Stimulated activated CD8-positive, alpha-beta memory T cell treated with anti-CD3 and anti-CD28 coated beads, Interleukin-12 subunit alpha, Interleukin-12 subunit beta, amount 100 ng/mL, for 1 hour (primary cell): ENCODE results near the gene SLC35G6.
"Not testable (repeated sequence)": the region's sequence is repeated elsewhere in the genome, so short reads cannot be mapped to it uniquely, and the experiment has no call there.

Experiments used
- DNase-seq: peaks from one replicate; pipeline ENCODE4 v3.0.0-alpha.2; 2020; ENCODE audit warnings: low read depth

The SLC35G6 gene

DNA sequence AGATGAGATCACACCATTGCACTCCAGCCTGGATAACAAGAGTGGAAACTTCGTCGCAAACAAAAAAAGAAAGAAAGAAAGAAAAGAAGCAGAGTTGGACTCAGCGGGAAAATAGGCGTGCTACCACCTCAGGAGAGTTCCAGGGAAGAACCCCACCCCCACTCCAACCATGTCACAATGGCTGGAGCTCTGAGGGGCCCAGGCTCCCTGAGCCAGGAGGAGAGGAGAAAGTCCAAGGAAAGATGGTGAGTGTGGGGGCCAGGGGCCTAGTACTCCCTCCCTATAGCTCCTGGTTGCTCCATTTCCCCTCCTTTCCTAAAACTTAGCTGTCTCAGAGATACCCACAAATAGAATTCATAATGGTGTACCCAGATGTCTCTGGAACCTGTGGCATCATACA lies at the start of gene SLC35G6:
SLC35G6 (plus strand) TSS at position 172 of the 400 bp plus-strand sequence; CDS start at position 243, 71 bp downstream.
- DNase-seq = not testable (repeated sequence)

DNA sequence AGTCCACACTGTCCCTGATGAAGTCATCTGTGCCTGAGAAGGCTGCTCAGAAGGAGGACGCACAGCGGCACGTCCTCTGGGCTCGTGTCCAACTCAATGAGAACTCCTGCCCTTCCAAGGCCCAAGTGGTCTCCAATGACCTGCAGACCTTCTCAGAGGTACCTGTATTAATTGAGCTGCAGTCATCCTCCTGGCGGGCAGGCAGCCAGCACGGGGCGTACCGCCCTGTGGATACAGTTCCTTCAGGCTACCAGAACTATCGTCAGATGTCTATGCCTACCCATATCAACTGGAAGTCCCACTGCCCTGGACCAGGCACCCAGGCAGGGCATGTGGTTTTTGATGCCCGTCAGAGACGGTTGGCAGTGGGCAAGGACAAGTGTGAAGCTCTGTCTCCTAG lies 49.0 kb upstream of the SLC35G6 start:
- DNase-seq = no peak

DNA sequence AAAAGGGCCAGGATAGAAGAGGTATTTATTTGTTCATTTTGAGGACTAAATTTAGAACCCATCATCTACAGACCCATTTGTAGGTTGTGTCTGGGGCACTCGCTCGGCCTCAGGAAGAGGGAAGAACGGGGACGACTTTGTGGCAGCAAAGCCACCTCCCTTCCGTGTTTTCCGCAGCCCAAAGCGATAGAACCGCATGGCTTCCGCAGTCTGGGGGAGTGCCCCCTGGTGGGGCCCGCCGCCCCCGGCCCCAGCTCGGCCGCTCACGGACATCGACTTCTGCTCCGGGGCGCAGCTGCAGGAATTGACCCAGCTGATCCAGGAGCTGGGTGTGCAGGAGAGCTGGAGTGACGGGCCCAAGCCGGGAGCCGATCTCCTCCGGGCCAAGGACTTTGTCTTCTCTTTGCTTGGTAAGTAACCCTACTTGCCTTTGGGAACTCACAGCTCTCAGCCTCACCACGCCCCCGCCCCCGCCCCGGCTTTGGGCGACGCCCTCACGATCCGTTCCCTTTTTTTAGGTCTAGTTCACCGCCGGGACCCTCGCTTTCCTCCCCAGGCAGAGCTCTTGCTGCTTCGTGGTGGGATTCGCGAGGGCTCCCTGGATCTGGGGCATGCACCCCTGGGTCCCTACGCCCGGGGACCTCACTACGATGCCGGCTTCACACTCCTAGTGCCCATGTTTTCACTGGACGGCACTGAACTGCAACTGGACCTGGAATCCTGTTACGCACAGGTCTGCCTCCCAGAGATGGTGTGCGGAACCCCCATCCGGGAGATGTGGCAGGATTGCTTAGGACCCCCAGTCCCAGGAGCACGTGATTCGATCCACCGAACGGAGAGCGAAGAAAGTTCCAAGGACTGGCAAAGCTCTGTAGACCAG lies 45.3 kb upstream of the SLC35G6 start:
- DNase-seq = no peak

DNA sequence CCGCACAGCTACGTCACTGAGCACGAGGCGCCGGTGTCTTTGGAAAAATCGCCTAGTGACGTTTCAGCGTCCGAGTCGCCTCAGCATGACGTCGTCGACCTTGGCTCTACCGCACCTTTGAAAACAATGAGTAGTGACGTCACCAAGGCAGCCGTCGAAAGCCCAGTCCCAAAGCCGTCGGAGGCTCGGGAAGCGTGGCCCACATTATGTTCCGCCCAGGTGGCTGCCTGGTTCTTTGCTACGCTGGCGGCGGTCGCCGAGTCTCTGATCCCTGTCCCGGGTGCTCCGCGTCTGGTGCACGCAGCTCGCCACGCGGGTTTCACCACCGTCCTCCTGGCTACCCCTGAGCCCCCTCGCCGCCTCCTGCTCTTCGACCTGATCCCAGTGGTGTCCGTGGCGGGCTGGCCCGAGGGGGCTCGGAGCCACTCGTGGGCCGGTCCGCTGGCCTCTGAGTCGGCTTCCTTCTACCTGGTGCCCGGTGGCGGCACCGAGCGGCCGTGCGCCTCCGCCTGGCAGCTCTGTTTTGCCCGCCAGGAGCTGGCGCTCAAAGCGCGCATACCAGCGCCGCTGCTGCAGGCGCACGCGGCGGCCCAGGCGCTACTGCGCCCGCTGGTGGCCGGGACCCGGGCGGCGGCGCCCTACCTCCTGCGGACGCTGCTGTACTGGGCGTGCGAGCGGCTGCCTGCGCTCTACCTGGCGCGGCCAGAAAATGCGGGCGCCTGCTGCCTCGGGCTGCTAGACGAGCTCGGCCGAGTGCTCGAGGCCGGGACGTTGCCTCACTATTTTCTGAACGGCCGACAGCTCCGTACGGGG lies 44.5 kb upstream of the SLC35G6 start:
- peak; percentile 59 for DNase-seq

DNA sequence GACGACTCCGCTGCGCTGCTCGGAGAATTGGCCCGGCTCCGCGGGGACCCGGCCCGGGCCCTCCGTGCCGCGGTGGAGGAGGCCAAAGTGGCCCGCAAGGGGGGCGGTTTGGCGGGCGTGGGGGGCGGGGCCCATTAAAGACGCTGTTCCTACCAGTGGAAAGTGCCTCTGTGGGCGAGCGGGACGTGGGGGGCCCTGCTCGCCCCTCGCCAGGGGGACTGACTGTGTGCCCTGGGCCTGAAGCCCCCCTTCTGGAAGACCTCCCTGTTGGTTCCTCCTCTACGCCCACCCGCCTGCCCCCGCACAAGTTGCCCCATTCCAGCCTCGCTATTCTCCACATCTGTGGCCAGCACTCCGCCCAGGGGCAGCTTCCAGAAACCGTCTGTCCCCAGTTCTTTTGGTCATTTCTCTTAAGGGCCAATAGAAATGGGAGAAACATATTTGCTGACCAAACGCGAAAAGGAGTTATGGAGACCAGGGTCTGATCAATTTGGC lies 43.8 kb upstream of the SLC35G6 start:
- no peak for DNase-seq

DNA sequence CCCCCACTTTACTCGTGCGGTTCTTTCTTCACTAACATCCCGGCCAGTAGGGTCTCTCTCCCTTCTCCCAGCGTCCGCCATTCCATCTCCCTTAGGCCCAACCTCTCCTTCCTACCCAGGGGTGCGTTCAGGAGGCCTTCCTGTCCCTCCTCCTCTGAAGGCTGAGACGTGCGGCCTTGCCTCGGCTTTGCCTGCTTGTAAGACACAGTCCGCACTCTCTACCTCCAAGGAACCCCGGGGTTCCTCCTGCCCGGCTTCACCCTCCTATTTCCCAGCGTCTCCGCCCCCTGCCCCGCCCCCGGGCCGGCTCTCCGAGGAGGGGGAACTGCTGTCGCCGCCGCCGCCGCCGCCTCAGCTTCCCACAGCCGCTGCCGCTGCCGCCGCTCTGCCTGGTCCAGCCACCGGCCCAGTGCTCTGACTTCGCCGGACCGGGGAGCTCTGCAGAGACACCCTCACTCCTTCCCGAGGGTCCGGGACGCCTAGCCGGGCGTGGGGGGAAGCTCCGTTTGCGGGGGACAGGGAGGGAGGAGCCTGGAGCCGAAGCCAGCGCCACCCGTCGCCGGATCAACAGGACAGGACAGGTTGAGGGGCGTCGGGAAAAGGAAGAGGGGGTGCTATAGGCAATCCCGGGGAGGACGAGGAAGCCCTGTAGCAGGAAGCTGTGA lies 43.2 kb upstream of the SLC35G6 start:
- DNase-seq = no peak

DNA sequence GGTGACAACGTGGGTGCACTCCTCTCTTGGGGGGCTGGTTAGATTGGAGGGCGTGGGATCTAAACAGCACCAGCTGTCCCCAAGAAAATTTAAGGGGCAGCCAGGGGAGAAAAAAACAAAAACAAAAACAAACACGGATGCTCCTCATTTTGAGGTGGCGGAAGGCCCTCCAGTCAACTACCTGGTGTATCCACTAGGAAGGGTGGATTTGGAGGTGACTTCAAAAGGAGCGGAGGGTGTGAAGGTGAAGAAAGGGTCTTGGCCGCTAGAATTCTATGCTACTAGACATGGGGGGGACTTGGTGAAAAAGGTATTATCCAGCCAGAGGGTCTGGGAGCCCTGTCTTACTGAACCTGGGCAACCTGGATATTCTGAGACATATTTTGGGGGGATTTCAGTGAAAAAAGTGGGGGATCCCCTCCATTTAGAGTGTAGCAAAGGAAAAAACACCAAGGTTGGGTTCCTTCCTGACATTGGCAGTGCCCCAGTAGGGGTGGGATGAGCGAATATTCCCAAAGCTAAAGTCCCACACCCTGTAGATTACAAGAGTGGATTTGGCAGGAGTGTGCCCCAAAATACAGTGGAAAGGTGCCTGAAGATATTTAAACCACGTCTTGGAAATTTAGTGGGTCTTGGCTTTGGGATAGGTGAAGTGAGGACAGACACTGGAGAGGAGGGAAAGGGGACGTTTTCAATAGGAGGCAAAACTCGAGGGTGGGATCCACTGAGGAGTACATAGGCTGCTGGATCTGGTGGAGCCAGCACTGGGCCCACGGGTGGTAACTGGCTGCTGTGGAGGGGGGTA lies 42.4 kb upstream of the SLC35G6 start:
- no peak for DNase-seq

DNA sequence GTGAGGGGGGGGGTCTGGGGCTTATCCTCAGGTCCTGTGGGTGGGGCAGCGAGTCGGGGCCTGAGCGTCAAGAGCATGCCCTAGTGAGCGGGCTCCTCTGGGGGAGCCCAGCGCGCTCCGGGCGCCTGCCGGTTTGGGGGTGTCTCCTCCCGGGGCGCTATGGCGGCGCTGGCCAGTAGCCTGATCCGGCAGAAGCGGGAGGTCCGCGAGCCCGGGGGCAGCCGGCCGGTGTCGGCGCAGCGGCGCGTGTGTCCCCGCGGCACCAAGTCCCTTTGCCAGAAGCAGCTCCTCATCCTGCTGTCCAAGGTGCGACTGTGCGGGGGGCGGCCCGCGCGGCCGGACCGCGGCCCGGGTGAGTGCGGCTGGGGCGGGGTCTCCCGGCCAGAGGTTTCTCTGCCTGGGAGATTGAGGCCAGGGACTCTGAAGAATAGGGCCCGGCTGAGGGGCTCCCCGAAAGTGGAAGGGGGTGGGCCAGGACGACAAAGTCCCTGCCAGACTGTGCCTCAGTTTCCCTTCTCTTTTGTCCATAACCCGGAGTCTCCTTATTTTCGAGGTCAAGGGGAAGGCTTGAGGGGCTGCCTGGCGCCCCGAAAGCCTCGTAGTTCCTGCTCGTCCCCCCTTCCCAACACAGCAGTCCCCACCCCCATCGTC lies 41.7 kb upstream of the SLC35G6 start, which contains the start of gene FGF11:
FGF11 (plus strand) TSS at position 51 of the 651 bp plus-strand sequence; CDS start at position 160, 109 bp downstream.
- DNase-seq = no peak

DNA sequence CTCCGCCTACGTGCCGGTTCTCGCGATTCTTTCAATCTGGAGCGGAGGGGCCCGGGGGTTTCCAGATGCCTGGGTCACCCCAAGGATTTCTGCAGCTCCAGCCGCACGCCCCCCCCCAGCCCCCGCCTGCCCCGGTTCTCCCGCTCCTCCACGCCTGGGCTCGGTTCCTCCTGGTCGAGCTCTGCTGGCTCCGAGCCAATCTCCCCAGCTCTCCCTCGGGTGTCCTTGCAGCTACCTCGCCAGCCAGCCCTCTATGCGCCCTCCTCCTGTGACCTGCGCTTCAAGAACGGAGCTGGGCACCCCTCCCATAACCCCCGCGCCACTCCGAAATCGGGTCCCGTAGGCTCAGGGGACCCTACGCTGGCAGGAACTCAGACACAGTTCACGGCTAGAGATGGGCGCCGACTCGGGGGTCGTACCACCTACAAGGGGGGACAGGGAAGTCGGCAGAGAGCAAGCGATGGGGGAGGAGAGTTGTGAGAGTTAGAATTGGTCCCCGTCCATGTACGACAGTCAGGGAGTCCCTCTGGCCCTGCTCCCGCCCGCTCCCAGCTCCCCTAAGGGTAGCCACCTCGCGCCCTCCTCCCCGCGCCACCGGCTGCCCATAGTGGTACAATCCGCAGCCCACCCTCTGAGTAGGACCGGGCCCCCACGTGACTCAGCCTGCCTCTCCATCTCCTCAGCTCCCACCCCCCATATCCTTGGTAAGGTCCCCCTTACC lies 41.0 kb upstream of the SLC35G6 start:
- DNase-seq = no peak

DNA sequence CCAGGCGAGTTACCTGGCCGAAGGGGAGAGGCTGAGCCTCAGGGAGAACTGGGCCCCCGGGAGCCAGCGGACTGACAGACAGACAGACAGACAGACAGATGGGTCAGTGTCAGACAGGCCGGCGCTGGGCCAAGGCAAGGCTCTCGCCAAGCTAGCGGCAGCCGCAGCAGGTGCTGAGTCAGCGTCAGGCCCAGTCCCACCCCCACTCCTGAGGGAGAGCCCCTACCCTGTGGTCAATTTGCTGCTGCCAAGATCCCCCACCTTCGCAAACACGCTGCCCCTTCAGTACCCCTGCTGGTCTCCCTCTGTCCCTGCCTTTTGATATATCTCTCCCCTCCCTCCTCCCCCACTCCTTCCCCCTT lies 40.4 kb upstream of the SLC35G6 start:
- DNase-seq = no peak

DNA sequence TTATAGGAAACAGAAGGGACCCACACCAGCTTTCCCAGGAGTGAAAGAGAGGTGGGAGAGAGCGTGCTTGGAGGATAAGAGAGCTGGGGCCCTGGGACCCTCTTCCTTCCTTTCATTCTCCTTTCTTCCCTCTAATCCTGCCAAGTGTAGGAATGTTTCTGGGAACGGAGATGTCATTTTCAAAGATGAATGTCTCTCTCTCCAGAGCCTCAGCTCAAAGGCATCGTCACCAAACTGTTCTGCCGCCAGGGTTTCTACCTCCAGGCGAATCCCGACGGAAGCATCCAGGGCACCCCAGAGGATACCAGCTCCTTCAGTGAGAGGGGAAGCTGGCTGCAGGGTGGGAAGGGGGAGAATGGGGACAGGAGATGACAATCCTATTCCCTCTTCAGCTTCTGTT lies 40.0 kb upstream of the SLC35G6 start:
- no peak for DNase-seq

DNA sequence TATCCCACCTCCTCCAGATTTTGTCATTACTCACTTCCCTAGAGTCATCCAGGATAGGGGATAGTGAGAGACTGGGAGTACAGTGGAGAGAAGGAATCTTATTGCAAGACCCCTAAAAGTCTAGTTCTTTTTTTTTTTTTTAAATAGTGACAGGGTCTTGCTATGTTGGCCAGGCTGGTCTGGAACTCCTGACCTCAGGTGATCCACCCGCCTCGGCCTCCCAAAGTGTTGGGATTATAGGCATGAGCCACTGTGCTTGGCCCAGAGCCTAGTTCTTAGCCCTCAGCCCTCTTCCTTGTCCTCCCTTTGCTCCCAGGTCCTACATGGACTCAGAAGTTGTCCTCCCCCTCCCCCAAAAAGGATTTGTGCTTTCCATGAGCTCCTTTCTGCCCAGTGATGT lies 39.1 kb upstream of the SLC35G6 start:
- no peak for DNase-seq

DNA sequence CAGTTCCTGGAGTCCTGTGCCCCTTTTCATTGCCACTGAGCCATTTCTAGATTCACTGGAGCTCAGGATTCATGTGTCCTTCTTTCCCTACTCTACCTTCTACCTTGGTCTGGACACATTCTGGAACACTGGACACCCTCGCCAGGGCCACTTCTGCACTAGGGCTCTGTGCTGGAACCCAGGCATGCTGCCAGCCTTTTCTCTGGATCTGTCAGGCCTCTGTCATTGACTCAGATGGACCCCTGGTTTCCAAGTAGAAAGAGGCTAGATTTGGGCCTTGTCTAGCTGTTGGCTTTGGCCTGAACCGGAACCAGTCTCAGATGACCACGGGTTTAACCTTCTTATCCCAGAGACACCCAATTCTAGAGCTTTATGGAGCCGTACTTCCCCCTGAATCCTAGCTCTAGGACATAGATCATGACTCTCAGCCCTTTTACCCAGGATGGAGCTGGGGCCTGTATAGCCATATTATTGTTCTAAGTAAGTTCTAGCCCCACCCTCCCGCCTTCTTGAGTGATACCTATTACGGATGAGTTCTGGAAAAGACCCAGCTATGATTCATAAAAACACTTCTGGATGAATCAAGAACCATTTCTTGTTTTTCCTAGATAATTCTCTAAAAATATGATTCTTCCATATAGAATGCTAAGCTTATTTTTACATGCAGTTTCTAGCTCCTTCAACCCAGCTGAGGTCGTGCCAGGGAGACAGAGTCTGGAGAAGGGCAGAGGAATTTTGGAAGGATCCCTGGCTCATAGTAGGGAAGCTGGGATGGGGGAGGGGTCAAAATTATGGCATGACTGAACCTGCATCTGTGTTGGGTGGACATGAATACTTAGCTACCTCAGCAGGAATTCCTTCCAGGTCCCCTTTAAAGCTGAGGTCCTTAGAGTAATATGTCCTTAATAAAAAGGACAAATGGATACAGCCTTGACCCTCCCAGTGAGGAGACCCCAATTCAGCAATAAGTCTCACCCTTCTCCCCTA lies 37.5 kb upstream of the SLC35G6 start:
- no peak for DNase-seq

DNA sequence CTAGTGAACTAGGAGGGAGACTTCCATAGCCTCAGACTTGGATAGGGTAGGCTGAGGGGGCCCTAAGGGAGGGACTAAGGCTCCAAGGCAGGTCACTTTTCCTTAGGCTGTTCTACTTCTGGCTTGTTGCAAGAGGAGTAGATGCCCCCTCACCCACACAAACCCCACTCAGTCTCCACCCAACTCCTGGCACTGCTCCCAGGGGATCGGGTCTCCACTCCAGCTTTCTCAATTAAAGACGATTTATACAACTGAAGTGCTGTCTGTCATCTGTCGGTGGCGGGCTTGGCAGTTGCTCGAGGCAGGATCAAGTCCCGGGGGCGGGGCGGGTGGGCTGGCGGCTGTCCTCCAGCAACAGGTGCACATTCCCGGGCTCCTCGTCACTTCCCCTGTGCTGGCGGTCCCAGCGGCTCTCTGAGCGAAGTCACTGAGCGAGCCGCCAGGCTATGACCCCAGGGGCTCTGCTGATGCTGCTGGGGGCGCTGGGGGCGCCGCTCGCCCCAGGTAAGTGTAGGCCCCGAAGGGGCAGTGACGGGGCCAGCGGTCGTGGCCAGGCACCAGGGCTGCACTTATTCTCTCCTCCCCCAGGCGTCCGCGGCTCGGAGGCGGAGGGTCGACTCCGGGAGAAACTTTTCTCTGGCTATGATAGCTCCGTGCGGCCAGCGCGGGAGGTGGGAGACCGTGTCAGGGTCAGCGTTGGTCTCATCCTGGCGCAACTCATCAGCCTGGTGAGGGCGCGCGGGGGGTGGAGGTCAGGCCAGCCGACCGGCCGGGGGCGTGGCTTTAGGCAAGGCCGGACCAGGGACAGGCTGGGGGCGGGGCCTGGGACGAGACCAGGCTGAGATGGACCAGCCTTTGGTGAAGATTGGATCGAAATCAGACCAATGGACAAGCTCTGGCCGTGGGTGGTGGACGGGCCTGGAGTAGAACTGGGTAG lies 36.3 kb upstream of the SLC35G6 start, which contains the start of gene CHRNB1:
CHRNB1 (plus strand) TSS at position 380 of the 937 bp plus-strand sequence; CDS start at position 447, 67 bp downstream.
- DNase-seq = no peak

DNA sequence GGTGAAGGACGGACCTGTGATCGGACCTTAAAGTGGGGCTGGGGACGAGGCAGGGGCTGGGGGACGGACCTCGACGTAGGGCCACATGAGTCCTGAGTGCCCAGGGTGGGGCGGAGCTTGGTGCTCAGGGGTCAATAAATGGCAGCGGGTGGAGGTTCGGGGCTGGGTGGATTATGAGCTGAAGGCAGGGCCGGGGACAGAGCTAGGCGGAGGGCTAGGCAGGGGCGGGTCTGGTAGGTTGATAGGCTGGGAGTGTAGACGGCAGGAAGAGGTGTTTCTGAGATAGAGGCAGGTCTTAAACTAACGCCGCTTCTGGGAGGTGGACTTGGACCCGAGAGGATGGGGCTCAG lies 35.7 kb upstream of the SLC35G6 start:
- DNase-seq = no peak

DNA sequence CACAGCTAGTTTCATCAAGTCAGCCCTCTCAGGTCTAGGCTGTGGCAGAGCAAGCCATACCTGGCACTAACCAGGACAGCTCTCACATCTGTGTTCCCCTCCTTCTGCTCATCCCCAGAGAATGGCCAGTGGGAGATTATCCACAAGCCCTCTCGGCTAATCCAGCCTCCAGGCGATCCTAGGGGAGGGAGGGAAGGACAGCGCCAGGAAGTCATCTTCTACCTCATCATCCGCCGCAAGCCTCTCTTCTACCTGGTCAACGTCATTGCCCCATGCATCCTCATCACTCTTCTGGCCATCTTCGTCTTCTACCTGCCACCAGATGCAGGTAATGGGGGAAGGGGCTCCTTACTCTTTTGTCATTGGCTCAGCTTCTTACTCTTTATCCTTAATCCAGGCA lies 32.8 kb upstream of the SLC35G6 start:
- DNase-seq = no peak

DNA sequence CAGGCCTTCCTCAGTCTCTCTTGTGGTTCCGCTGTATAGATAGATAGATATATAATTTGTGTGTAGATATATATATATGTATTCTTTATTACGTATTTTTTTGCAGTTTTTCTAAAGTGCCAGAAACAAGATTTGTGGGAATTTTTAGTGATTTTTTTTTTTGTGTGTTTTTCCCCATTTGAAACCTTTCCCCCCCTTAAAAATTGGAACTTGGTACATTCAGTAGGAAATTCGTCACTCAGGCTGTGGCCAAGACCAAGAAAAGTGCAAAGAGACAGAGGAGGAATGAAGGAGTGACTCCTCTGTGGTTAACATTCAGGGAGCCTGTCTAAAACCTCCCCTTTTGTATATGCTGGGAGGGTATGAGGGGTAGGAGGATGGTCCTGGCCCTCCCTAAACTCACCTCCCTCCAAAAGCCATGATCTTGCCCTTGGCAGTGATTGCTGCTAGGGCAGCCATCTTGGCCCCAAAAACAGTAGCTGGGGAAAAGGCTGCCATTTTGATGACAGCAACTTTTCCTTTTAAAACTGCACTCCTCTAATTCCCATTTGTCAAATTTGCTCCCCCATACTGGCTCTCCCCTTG lies 21.2 kb upstream of the SLC35G6 start:
- no peak for DNase-seq
